GM10847 (cell line): ENCODE data around the gene SPAG4.

ENCODE experiments used
- POLR2A ChIP-seq: IDR thresholded peaks from 2 replicates; pipeline ENCODE4 v1.6.1; 2011; ENCODE audit not compliant: insufficient read length; ENCODE audit errors: extremely low read depth

Gene SPAG4

GRCh38 chr20:35627121-35627520, 11.5 kb downstream of the SPAG4 start:
- no peak for TF ChIP-seq POLR2A

DNA sequence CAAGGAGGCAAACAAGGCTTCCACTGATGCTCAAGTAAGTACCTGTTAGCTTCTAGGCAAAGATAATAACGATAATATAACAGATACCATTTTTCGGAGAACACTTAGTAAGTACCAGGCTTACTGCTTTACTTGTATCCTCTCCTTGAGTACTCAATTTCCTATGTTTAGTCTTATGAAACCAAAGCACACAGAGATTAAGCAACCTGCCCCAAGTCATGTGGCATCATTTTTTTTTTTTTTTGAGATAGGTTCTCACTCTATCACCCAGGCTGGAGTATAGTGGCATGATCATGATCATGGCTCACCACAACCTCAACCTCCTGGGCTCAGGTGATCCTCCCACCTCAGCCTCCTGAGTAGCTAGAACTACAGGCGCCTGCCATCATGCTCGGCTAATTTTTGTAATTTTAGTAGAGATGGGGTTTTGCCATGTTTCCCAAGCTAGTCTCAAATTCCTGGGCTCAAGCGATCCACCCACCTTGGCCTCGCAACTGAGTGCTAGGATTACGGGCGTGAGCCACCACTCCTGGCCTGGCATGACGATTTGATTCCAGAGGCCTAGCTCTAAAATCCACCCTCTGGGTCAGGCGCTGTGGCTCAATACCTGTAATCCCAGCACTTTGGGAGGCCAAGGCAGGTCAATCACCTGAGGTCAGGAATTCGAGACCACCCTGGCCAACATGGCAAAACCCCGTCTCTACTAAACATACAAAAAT, 14.0 kb downstream of the SPAG4 start:
- TF ChIP-seq POLR2A = no peak

- no peak for TF ChIP-seq POLR2A
Observed at GRCh38 chr20:35630636-35631035, 15.0 kb downstream of the SPAG4 start.

DNA sequence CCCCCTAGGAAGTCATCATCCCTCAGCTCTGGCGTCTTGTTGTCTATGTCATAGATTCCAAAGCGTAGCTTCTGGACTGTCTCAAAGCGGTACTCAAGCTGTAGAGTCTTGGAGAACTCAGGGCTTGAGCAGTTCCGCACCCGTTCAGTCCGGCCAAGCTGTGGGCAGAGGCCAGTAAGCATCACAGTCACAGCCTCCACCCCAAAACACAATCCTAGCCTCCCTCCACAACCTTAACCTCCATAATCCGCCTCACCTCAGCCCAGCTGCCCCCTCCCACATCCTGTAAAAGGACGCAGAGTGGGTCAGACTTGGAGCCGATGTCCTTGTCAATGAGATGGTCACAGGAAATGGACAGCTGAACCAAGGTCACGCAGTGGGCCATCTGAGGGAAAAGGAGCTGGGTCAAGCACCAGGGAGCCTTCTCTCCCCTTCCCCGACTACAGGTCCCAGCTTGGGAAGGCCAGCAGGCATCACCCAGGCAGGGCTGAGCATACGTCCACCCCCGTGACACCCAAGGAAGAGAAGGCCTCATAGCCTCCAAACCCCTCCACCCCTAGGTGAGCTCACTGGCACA, 17.0 kb downstream of the SPAG4 start:
- no peak for TF ChIP-seq POLR2A

- no peak for TF ChIP-seq POLR2A
Observed at GRCh38 chr20:35635652-35636051, 20.0 kb downstream of the SPAG4 start.

- TF ChIP-seq POLR2A = no peak
Observed at GRCh38 chr20:35636095-35636494, 20.5 kb downstream of the SPAG4 start.

DNA sequence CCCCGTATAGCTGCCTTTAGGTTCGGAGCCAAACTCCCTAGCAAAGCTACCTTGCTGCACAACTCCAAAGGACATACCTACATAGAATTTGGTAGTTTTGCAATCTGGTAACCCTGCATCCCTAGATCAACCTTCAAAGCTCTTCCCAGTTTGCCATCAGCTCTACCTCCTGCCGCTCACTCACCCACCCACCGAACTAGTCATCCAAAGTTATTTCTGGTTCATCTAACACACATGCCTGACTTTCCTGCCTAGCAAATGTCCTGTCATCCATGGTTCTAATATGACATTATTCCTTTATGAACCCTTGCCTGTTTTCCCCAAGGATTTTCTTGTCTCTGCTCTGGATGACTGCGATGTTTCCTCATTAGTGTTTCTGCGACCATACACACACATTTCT, 21.6 kb downstream of the SPAG4 start:
- no peak for TF ChIP-seq POLR2A

GRCh38 chr20:35638751-35639150, 23.1 kb downstream of the SPAG4 start:
- no peak for TF ChIP-seq POLR2A

DNA sequence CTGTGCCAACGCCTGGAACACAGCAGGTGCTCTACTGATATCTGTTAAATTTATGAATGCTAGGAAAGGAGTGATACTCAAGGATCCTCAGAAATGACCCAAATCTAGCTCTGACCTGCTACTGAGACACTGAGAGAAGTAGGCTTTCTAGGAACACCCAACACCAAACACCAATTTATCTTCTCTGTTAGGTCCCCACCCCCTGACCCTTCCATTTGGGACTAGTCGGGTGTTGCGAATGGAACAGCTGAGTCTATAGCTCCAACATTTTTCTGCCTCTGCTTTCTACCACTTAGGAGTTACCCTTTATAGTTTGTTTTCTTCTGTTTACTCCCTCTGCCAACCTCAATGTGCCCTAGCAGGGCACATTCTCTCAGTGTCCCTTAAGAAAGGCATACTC, 25.1 kb downstream of the SPAG4 start:
- no peak for TF ChIP-seq POLR2A

GRCh38 chr20:35641743-35642142, 26.1 kb downstream of the SPAG4 start:
- no peak for TF ChIP-seq POLR2A

DNA sequence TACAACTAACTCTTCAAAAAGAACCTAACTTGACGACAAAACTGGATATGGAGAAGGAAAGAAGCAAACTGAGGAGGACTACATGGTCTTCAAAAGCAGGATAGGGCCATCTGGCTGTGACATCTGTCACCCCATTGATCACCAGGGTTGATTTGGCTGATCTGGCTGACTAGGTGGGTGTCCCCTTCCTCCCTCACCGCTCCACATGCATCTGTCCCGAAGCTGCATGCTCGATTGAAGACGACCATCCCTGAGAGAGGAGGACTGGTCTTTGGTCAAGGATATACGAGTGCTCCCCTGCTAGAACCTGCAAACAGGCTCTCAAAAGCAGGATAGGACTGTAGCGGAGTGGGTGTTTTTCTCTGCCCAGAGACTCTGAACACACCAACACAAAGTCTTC, 27.4 kb downstream of the SPAG4 start:
- no peak for TF ChIP-seq POLR2A

- TF ChIP-seq POLR2A = no peak
Observed at GRCh38 chr20:35644806-35645205, 29.2 kb downstream of the SPAG4 start.

DNA sequence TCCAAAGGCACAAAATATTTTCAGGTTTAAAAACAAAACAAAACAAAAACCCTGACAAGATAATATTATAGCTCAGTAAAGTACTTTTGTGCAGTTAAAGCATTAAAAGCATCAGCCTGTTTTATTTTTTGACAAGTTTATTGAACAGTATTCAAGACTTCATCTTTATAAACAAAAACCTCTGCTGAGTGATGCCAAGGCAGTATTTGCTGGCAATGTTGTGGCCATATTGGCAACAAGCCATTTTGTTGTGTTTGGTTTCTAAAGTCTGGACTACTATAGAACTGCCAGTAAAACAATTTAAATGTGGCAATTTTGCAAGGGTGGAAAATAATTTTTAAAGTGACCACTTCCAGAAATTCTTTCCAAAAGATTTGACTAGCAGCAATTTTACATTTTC, 33.2 kb downstream of the SPAG4 start:
- TF ChIP-seq POLR2A = no peak

DNA sequence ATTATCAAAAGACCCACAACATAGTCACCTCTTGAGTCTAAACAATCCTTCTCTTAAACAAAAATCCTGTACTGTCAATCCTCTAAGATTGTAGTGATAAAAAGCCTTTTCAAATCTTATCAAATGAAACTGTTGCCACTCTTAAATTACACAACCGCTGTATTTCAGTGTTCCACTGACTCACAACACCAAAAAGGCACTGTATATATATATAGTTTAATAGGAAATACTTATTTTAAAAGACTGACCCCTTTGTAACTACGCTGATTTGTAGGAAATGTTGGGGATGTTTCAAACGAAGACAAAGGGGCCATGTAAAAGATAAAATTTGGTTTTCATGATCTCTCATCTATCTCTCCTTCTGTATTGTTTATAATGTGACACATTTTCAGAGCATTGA, 35.0 kb downstream of the SPAG4 start:
- no peak for TF ChIP-seq POLR2A

DNA sequence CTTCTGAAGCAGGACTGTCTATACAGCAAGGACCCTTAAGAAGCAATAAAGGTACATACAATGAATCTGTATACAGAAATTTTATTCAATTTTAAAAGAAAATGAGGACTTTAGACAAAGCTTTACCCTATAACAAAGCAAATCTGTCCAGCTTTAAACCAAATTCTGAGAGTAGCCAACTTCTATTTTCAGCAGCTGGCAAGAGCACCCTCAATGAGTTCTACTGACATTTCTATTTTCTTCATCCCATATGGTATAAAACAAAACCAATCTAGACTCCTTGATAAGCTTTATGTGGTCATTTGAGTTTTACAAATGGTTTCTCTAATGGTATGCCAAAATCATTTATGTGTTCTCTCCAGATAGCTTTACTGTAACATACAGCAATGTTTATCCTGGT, 36.3 kb downstream of the SPAG4 start:
- TF ChIP-seq POLR2A = no peak

DNA sequence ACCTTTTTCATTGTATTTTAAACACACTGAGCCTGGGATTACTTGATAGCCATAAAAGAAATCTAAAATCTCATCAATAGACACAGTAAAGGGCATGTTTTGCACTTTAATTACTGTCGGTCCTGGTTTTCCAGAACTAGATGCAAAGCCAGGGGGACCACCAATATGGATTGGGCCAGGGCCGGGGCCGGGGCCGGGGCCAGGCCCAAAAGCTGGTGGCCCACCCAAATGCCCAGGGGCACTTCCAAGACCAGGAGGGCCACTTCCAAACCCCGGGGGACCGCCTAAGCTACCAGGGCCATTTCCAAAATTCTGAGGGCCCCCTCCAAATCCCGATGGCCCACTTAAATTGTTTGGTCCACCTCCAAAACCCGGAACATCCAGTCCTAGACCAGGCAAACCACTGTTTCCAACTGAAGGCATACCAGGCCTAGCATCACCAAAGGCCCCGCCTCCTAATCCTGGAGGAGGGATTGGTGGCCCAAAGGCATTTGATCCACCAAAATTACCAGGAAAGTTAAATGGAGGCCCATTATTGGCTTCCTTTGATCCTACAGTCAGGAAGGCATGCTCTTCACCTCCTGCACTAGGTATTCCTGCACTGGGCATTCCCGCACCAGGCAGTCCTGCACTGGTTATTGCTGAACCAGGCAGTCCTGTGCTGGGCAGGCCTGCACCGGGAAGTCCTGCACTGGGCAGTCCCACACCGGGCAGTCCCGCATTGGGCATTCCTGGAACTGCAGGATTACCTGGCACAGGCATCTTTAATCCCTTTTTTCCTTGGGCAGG, 37.2 kb downstream of the SPAG4 start:
- no peak for TF ChIP-seq POLR2A

- no peak for TF ChIP-seq POLR2A
Observed at GRCh38 chr20:35653430-35653734, 37.8 kb downstream of the SPAG4 start.

- no peak for TF ChIP-seq POLR2A
Observed at GRCh38 chr20:35653893-35654292, 38.3 kb downstream of the SPAG4 start.
